Suprapubic skin (tissue), 4 donors: Measurements from ENCODE around the gene HSPB8.

ENCODE experiments used
- POLR2A ChIP-seq, 2 donors: fragments of 450-650 bp; IDR thresholded peaks; one replicate each; pipeline ENCODE4 v1.6.1; 2017; ENCODE audit warnings: antibody characterized with exemption in 2 of 2, mild to moderate bottlenecking in 2 of 2, moderate library complexity in 2 of 2
- POLR2AphosphoS5 ChIP-seq, 3 donors: sonication (generic); formaldehyde crosslinking; IDR thresholded peaks; one replicate each; pipeline ENCODE4 v1.6.1; 2017; ENCODE audit warnings: antibody characterized with exemption in 3 of 3
- TF ChIP-seq, protein P1 (sequence below), 2 donors: fragments of 200-600 bp in 1 of 2; fragments of 450-650 bp in 1 of 2; sonication (generic) in 1 of 2; IDR thresholded peaks; one replicate each; pipeline ENCODE4 v1.5.1; 2016 to 2019; ENCODE audit warnings: antibody characterized with exemption in 2 of 2, mild to moderate bottlenecking in 1 of 2, moderate library complexity in 1 of 2

DNA sequence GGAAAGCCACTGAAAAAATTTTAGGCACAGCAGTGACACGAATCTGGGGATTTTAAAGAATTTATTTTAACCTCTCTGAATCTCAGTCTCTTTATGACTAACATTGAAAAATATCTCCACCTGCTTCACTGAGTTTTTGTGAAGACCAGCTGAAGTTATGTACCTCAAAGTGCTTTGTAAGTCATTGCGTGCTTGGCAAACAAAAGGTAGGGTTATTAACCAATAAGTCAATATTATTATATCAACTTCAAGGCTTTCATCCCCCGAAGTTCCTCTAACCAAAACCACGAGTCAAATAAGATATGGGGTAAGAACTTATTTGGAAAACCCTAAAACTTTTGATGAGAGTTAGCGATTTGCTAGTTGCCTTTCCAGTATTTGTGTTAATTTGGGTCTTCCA, 62.3 kb downstream of the HSPB8 start:
- TF ChIP-seq, protein P1, sequence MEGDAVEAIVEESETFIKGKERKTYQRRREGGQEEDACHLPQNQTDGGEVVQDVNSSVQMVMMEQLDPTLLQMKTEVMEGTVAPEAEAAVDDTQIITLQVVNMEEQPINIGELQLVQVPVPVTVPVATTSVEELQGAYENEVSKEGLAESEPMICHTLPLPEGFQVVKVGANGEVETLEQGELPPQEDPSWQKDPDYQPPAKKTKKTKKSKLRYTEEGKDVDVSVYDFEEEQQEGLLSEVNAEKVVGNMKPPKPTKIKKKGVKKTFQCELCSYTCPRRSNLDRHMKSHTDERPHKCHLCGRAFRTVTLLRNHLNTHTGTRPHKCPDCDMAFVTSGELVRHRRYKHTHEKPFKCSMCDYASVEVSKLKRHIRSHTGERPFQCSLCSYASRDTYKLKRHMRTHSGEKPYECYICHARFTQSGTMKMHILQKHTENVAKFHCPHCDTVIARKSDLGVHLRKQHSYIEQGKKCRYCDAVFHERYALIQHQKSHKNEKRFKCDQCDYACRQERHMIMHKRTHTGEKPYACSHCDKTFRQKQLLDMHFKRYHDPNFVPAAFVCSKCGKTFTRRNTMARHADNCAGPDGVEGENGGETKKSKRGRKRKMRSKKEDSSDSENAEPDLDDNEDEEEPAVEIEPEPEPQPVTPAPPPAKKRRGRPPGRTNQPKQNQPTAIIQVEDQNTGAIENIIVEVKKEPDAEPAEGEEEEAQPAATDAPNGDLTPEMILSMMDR (IDR thresholded peaks at IDR 0.05), result no peak
- TF ChIP-seq POLR2AphosphoS5 (IDR thresholded peaks at IDR 0.05), result no peak
- TF ChIP-seq POLR2A (IDR thresholded peaks at IDR 0.05), result no peak
